Parathyroid adenoma (tissue), 2 donors: ENCODE measurements around the gene VSTM5.

ENCODE experiments used
- H2AFZ ChIP-seq: fragments of 300-600 bp; sonication (generic); one replicate; pipeline ENCODE4 v1.7.0; 2017; ENCODE audit warnings: antibody characterized with exemption, mild to moderate bottlenecking
- H3K27ac ChIP-seq: fragments of 300-600 bp; sonication (generic); one replicate; pipeline ENCODE4 v1.7.0; 2017
- H3K27me3 ChIP-seq: fragments of 300-600 bp; sonication (generic); one replicate; pipeline ENCODE4 v1.7.0; 2017; ENCODE audit warnings: low read length; ENCODE audit not compliant: control insufficient read depth, insufficient read depth
- H3K36me3 ChIP-seq: fragments of 300-600 bp; sonication (generic); one replicate; pipeline ENCODE4 v1.7.0; 2017; ENCODE audit warnings: low read length; ENCODE audit not compliant: control insufficient read depth, insufficient read depth
- H3K4me1 ChIP-seq: fragments of 300-600 bp; sonication (generic); one replicate; pipeline ENCODE4 v1.7.0; 2017; ENCODE audit warnings: control low read depth
- H3K4me2 ChIP-seq: fragments of 300-600 bp; sonication (generic); one replicate; pipeline ENCODE4 v1.7.0; 2017; ENCODE audit warnings: low read length
- H3K4me3 ChIP-seq: fragments of 300-600 bp; sonication (generic); one replicate; pipeline ENCODE4 v1.7.0; 2017; ENCODE audit warnings: low read depth, low read length
- H3K79me2 ChIP-seq: fragments of 300-600 bp; sonication (generic); one replicate; pipeline ENCODE4 v1.7.0; 2017; ENCODE audit warnings: control low read depth
- H3K9ac ChIP-seq: fragments of 300-600 bp; sonication (generic); one replicate; pipeline ENCODE4 v1.7.0; 2017; ENCODE audit warnings: mild to moderate bottlenecking
- H3K9me3 ChIP-seq: fragments of 300-600 bp; sonication (generic); one replicate; pipeline ENCODE4 v1.7.0; 2017; ENCODE audit warnings: low read length; ENCODE audit not compliant: control insufficient read depth
- CTCF ChIP-seq: fragments of 300-600 bp; sonication (generic); IDR thresholded peaks from one replicate; pipeline ENCODE4 v1.7.0; 2017; ENCODE audit warnings: antibody characterized with exemption, mild to moderate bottlenecking
- donor health status: primary hyperparathyroidism.

Gene VSTM5

GRCh38 chr11:93844568-93844967 is 5.8 kb downstream of the VSTM5 start:
- no peak overlapping the region for H2AFZ ChIP-seq
- H3K79me2 ChIP-seq, result no peaks in the 10 kb centered on the region
- H3K9ac ChIP-seq, result no peak overlapping the region
- no peaks in the 10 kb centered on the region for H3K27me3 ChIP-seq
- no peak overlapping the region for H3K4me2 ChIP-seq
- no peaks in the 10 kb centered on the region for H3K9me3 ChIP-seq
- no peak overlapping the region for H3K4me3 ChIP-seq
- H3K4me1 ChIP-seq, result no peaks in the 10 kb centered on the region
- H3K27ac ChIP-seq, result no peak overlapping the region
- no peaks in the 10 kb centered on the region for H3K36me3 ChIP-seq
- no peak for TF ChIP-seq CTCF

- no peak for TF ChIP-seq CTCF
- Histone ChIP-seq H3K9ac (no peak overlapping the region), H2AFZ (no peak overlapping the region), H3K27me3 (no peaks in the 10 kb centered on the region), H3K4me1 (no peaks in the 10 kb centered on the region), H3K4me3 (no peak overlapping the region), H3K27ac (no peak overlapping the region), H3K4me2 (no peak overlapping the region), H3K36me3 (no peaks in the 10 kb centered on the region), H3K79me2 (no peaks in the 10 kb centered on the region), H3K9me3 (no peaks in the 10 kb centered on the region)
These were observed 6.5 kb downstream of the VSTM5 start for GRCh38 chr11:93843906-93844305.

DNA sequence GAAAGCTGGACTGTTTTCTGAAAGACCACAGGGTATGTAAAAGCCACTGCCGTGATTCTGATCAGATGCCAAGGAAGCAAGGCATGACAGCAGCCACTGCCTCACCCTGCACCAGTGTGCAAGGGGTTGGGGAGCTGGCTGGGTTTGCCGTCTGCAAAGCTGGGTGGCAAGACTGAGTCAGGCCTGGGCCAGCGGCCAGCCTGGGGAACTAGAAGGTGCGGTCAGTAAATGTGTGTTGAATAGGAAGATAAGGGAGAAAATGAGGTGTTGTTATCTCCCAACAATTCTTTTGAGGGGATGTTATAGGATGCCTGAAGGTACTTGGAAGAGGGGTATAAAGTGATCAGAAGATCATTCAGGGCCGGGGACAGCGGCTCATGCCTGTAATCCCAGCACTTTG is 8.0 kb downstream of the VSTM5 start:
- Histone ChIP-seq H3K27ac (no peak overlapping the region), H3K4me1 (no peaks in the 10 kb centered on the region), H3K79me2 (no peaks in the 10 kb centered on the region)

GRCh38 chr11:93842034-93842433 is 8.4 kb downstream of the VSTM5 start:
- H3K4me2 ChIP-seq, result no peak overlapping the region
- no peak overlapping the region for H3K27ac ChIP-seq
- H2AFZ ChIP-seq, result no peak overlapping the region
- TF ChIP-seq CTCF, result no peak
- no peaks in the 10 kb centered on the region for H3K79me2 ChIP-seq
- no peaks in the 10 kb centered on the region for H3K4me1 ChIP-seq
- H3K9me3 ChIP-seq, result no peaks in the 10 kb centered on the region
- H3K36me3 ChIP-seq, result no peaks in the 10 kb centered on the region
- no peak overlapping the region for H3K9ac ChIP-seq
- H3K27me3 ChIP-seq, result no peaks in the 10 kb centered on the region
- H3K4me3 ChIP-seq, result no peak overlapping the region

More for the DNA sequence above, 8.0 kb downstream of the VSTM5 start:
- Histone ChIP-seq H3K36me3 (no peaks in the 10 kb centered on the region), H3K9ac (no peak overlapping the region), H3K9me3 (no peaks in the 10 kb centered on the region), H3K4me3 (no peak overlapping the region), H3K4me2 (no peak overlapping the region), H2AFZ (no peak overlapping the region), H3K27me3 (no peaks in the 10 kb centered on the region)
- TF ChIP-seq CTCF, result no peak

DNA sequence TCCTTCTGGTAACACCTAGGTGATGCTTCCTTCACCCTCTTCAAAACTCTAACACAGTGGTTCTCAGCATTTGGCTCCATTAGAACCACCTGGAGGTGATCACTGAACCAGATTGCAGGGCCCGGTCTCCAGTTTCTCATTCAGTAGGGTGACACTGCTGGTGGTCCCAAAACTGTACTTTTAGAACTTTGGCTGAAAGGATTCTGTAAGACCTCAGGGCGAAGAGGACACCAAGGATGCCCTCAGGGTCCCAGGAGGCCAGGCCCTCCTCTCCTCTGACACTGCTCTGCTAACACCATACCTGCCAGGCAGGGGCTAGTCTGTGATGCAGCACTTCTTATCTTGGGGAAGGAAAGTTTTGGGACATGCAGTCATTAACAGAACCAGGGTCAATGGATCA is 9.0 kb downstream of the VSTM5 start:
- Histone ChIP-seq H3K79me2 (no peaks in the 10 kb centered on the region), H3K36me3 (no peaks in the 10 kb centered on the region), H3K27me3 (no peaks in the 10 kb centered on the region), H3K9ac (no peak overlapping the region), H3K4me2 (no peak overlapping the region), H3K4me3 (no peak overlapping the region), H3K27ac (no peak overlapping the region), H2AFZ (no peak overlapping the region), H3K9me3 (no peaks in the 10 kb centered on the region), H3K4me1 (no peaks in the 10 kb centered on the region)
- TF ChIP-seq CTCF, result no peak
